Testis (tissue), 3 donors: ENCODE results near the gene MACROD2. TPM values are rescaled to one million over a fixed set of nuclear protein-coding genes. Genes with fewer than 3 reads are reported as not detected.

Experiments used
- DNase-seq: peaks from one replicate; pipeline ENCODE4 v3.0.0-alpha.2; 2019
- H3K27ac ChIP-seq, 2 donors: fragments of 200-600 bp; sonication (generic); one replicate each; pipeline ENCODE4 v1.5.1; 2019
- H3K27me3 ChIP-seq: fragments of 200-600 bp; sonication (generic); one replicate; pipeline ENCODE4 v1.5.1; 2019
- H3K36me3 ChIP-seq: fragments of 200-600 bp; sonication (generic); one replicate; pipeline ENCODE4 v1.5.1; 2017; ENCODE audit warnings: low read depth; ENCODE audit errors: missing control alignments
- H3K4me1 ChIP-seq: fragments of 200-600 bp; sonication (generic); one replicate; pipeline ENCODE4 v1.5.1; 2019
- H3K4me3 ChIP-seq, 2 donors: fragments of 200-600 bp; sonication (generic); one replicate each; pipeline ENCODE4 v1.5.1; 2017 to 2019
- H3K9me3 ChIP-seq: fragments of 200-600 bp; sonication (generic); one replicate; pipeline ENCODE4 v1.5.1; 2017
- CTCF ChIP-seq, 3 experiments: fragments of 450-650 bp in 2 of 3; fragments of 200-600 bp in 1 of 3; sonication (generic) in 1 of 3; IDR thresholded peaks; one replicate each; pipeline ENCODE4 v1.5.1; 2016 to 2019; ENCODE audit warnings: antibody characterized with exemption in 3 of 3, mild to moderate bottlenecking in 2 of 3, moderate library complexity in 1 of 3
- POLR2A ChIP-seq: fragments of 450-650 bp; IDR thresholded peaks from one replicate; pipeline ENCODE4 v1.6.1; 2017; ENCODE audit warnings: antibody characterized with exemption, mild to moderate bottlenecking, moderate library complexity
- WGBS, 2 donors: methylation state at CpG; one replicate each; pipeline ENCODE4 v1.1.5; 2018; 5-methylcytosine and 5-hydroxymethylcytosine counted together
- intact Hi-C: fragments of 100-400 bp; cut with DNase I; formaldehyde crosslinking; loops from one replicate; pipeline ENCODE4 v1.15.1; 2023; ENCODE audit warnings: low total_unique reads
- polyA plus RNA-seq: library from polyadenylated mRNA; stranded (reverse); fragments of 350-450 nt; fragmentation: Illumina TruSeq; extraction: RNeasy Lipid Tissue Mini Kit (QIAGEN cat#74804); gene quantifications from one replicate; pipeline ENCODE4 v1.2.3, GENCODE V29; 2014; ENCODE audit warnings: low read depth, low replicate concordance; ENCODE audit not compliant: insufficient read depth
- total RNA-seq, 2 donors: library from RNA; depleted of rRNA; stranded (reverse); fragments of >200 nt; gene quantifications; one replicate each; pipeline ENCODE4 v1.2.3, GENCODE V29; 2016

The MACROD2 gene
- total and polyA plus RNA-seq, 3 donors from 2014 or later, result 12.6 to 20.6 (median 16.8) TPM

- 48 to 52% methylated on average over 3 of the region's 3 CpGs for WGBS, 2 donors
- no peak for TF ChIP-seq CTCF (IDR thresholded peaks at IDR 0.05)
- no peak for TF ChIP-seq POLR2A
- Histone ChIP-seq H3K4me3 (no peak overlapping the region), H3K27me3 (no peaks in the 10 kb centered on the region), H3K36me3 (no peaks in the 10 kb centered on the region), H3K4me1 (no peaks in the 10 kb centered on the region), H3K27ac (no peak overlapping the region), H3K9me3 (no peaks in the 10 kb centered on the region)
- no peak for DNase-seq
- intact Hi-C loops, result no loop called here
Observed at GRCh38 chr20:14544688-14545087, 549.4 kb downstream of the MACROD2 start.

GRCh38 chr20:14550655-14551054 lies 555.3 kb downstream of the MACROD2 start:
- H3K4me3 ChIP-seq, result no peak overlapping the region
- intact Hi-C loops, result no loop called here
- no peaks in the 10 kb centered on the region for H3K9me3 ChIP-seq
- no peaks in the 10 kb centered on the region for H3K4me1 ChIP-seq
- TF ChIP-seq CTCF (IDR thresholded peaks at IDR 0.05) (no peak), POLR2A (no peak)
- no peaks in the 10 kb centered on the region for H3K36me3 ChIP-seq
- H3K27me3 ChIP-seq, result no peaks in the 10 kb centered on the region
- H3K27ac ChIP-seq, result no peak overlapping the region
- DNase-seq, result no peak

GRCh38 chr20:14553774-14554534 lies 558.6 kb downstream of the MACROD2 start:
- DNase-seq, result no peak
- H3K36me3 ChIP-seq, result no peaks in the 10 kb centered on the region
- WGBS, 2 donors, result 81 to 85% methylated on average over 6 of the region's 6 CpGs
- H3K27me3 ChIP-seq, result no peaks in the 10 kb centered on the region
- H3K4me1 ChIP-seq, result no peaks in the 10 kb centered on the region
- no peak overlapping the region for H3K27ac ChIP-seq
- H3K4me3 ChIP-seq, result no peak overlapping the region
- no peaks in the 10 kb centered on the region for H3K9me3 ChIP-seq
- no peak for TF ChIP-seq CTCF (IDR thresholded peaks at IDR 0.05)
- TF ChIP-seq POLR2A, result no peak
- intact Hi-C loops, result no loop called here

DNA sequence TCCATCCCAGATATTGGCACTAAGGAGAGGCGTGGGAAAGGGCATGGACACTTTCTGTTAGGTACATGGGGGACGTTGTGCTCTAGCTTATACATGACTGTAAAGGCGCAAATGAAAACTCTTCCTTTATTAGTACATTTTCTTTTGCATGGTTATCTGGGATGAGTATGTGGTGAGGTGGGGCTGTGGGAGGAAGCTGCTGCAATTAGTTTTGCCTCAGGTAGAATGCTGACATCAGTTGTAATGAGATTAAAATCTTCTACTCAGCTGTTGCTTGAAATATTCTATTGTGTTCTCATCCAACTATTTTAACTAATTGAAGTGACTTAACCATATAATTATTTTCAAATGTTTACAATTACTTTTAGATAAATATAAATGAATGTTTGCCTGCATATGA lies 560.4 kb downstream of the MACROD2 start:
- H3K36me3 ChIP-seq, result no peaks in the 10 kb centered on the region
- no peaks in the 10 kb centered on the region for H3K9me3 ChIP-seq
- H3K27me3 ChIP-seq, result no peaks in the 10 kb centered on the region
- H3K4me3 ChIP-seq, result no peak overlapping the region
- no peaks in the 10 kb centered on the region for H3K4me1 ChIP-seq
- H3K27ac ChIP-seq, result no peak overlapping the region
- intact Hi-C loops, result no loop called here
- DNase-seq, result no peak
- WGBS, 2 donors, result 90 to 95% methylated on average over 3 of the region's 3 CpGs
- no peak for TF ChIP-seq POLR2A
- TF ChIP-seq CTCF (IDR thresholded peaks at IDR 0.05), result no peak

DNA sequence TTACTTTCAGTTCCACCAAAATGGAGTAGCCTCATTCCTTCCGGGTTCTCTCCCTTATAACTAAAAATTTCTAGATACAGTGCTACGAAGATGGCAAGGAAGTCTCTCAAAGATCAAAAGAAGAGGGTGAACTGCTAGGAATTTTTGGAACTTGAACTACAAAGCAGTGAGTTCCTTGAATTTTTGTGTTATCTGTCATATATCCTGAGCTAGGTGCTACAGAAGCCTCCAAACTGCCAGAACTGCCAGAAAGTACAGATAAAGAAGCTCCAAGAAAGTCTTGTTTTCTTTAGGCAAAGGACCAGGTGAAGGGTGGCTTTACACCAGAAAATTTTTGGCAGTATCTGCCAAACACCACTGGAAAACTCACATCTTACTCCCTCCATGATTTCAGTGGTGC lies 560.9 kb downstream of the MACROD2 start:
- 75 to 83% methylated on average over 2 of the region's 2 CpGs for WGBS, 2 donors
- no peaks in the 10 kb centered on the region for H3K36me3 ChIP-seq

More for the DNA sequence above, 560.9 kb downstream of the MACROD2 start:
- H3K4me3 ChIP-seq, result no peak overlapping the region
- no peak for TF ChIP-seq POLR2A
- TF ChIP-seq CTCF (IDR thresholded peaks at IDR 0.05), result no peak
- DNase-seq, result no peak
- no peak overlapping the region for H3K27ac ChIP-seq
- H3K9me3 ChIP-seq, result no peaks in the 10 kb centered on the region
- no peaks in the 10 kb centered on the region for H3K4me1 ChIP-seq
- no peaks in the 10 kb centered on the region for H3K27me3 ChIP-seq
- intact Hi-C loops, result no loop called here
